ENCODE measurements around the gene NATD1.

NATD1 gene

GRCh38 chr17:21286066-21286770 is 33.0 kb upstream of the NATD1 start:
- Histone ChIP-seq H3K36me3 (ENCODE audit: insufficient read depth, low read length) (no peaks in the 10 kb centered on the region), H3K9ac (ENCODE audit: insufficient read length) (peak overlapping the region; percentile 41), H3K4me3 (peak overlapping the region; percentile 86), H3K27ac (peak overlapping the region; percentile 25; the same call in 1 of the 2 replicates), H3K9me3 (ENCODE audit: low read depth, low read length) (no peaks in the 10 kb centered on the region)
- no peak for DNase-seq (ENCODE audit: low read depth, low spot score)
- TF ChIP-seq POLR2AphosphoS5 (IDR thresholded peaks at IDR 0.05; ENCODE audit: borderline replicate concordance, low read depth, low read length) (no peak), EZH2 (IDR thresholded peaks at IDR 0.05) (no peak), FOXP2 (optimal IDR thresholded peaks at IDR 0.05; ENCODE audit: control extremely low read depth, extremely low read length, insufficient read depth) (no peak)

GRCh38 chr17:21285164-21286065 is 32.2 kb upstream of the NATD1 start:
- DNase-seq (ENCODE audit: low read depth, low spot score), result no peak
- Histone ChIP-seq H3K4me3 (peak overlapping the region; percentile 86), H3K27ac (no peak overlapping the region), H3K9me3 (ENCODE audit: low read depth, low read length) (no peaks in the 10 kb centered on the region), H3K9ac (ENCODE audit: insufficient read length) (peak overlapping the region; percentile 67), H3K36me3 (ENCODE audit: insufficient read depth, low read length) (no peaks in the 10 kb centered on the region)
- TF ChIP-seq FOXP2 (optimal IDR thresholded peaks at IDR 0.05; ENCODE audit: control extremely low read depth, extremely low read length, insufficient read depth), result no peak
- no peak for TF ChIP-seq EZH2 (IDR thresholded peaks at IDR 0.05)
- no peak for TF ChIP-seq POLR2AphosphoS5 (IDR thresholded peaks at IDR 0.05; ENCODE audit: borderline replicate concordance, low read depth, low read length)

GRCh38 chr17:21284319-21285163 is 31.3 kb upstream of the NATD1 start, which contains the start of gene MAP2K3:
MAP2K3 (plus strand) TSS chr17:21284711; CDS start chr17:21284921, 210 bp downstream.
- H3K4me3 ChIP-seq, result peak within 1 kb of the TSS; percentile 86
- TF ChIP-seq POLR2AphosphoS5 (IDR thresholded peaks at IDR 0.05; ENCODE audit: borderline replicate concordance, low read depth, low read length) (no peak), EZH2 (IDR thresholded peaks at IDR 0.05) (no peak), FOXP2 (optimal IDR thresholded peaks at IDR 0.05; ENCODE audit: control extremely low read depth, extremely low read length, insufficient read depth) (no peak)
- no peaks in the 10 kb centered on the region for H3K36me3 ChIP-seq (ENCODE audit: insufficient read depth, low read length)
- H3K9me3 ChIP-seq (ENCODE audit: low read depth, low read length), result no peaks in the 10 kb centered on the region
- H3K27ac ChIP-seq, result no peak within 1 kb of the TSS
- no peak for DNase-seq (ENCODE audit: low read depth, low spot score)
- H3K9ac ChIP-seq (ENCODE audit: insufficient read length), result peak within 1 kb of the TSS; percentile 67

- TF ChIP-seq EZH2 (IDR thresholded peaks at IDR 0.05), result no peak
- TF ChIP-seq POLR2AphosphoS5 (IDR thresholded peaks at IDR 0.05; ENCODE audit: borderline replicate concordance, low read depth, low read length), result no peak
- no peak for TF ChIP-seq FOXP2 (optimal IDR thresholded peaks at IDR 0.05; ENCODE audit: control extremely low read depth, extremely low read length, insufficient read depth)
- DNase-seq (ENCODE audit: low read depth, low spot score), result no peak
- Histone ChIP-seq H3K36me3 (ENCODE audit: insufficient read depth, low read length) (no peaks in the 10 kb centered on the region), H3K9ac (ENCODE audit: insufficient read length) (no peak overlapping the region), H3K9me3 (ENCODE audit: low read depth, low read length) (no peaks in the 10 kb centered on the region), H3K27ac (no peak overlapping the region), H3K4me3 (peak overlapping the region; percentile 86)
Observed at GRCh38 chr17:21283482-21284318, 30.5 kb upstream of the NATD1 start.

GRCh38 chr17:21282850-21283249 is 29.6 kb upstream of the NATD1 start:
- H3K36me3 ChIP-seq (ENCODE audit: insufficient read depth, low read length), result no peaks in the 10 kb centered on the region
- no peak overlapping the region for H3K27ac ChIP-seq
- no peak for DNase-seq (ENCODE audit: low read depth, low spot score)
- no peak overlapping the region for H3K9ac ChIP-seq (ENCODE audit: insufficient read length)
- TF ChIP-seq POLR2AphosphoS5 (IDR thresholded peaks at IDR 0.05; ENCODE audit: borderline replicate concordance, low read depth, low read length), result no peak
- no peak for TF ChIP-seq EZH2 (IDR thresholded peaks at IDR 0.05)
- no peak for TF ChIP-seq FOXP2 (optimal IDR thresholded peaks at IDR 0.05; ENCODE audit: control extremely low read depth, extremely low read length, insufficient read depth)
- H3K4me3 ChIP-seq, result no peak overlapping the region
- no peaks in the 10 kb centered on the region for H3K9me3 ChIP-seq (ENCODE audit: low read depth, low read length)

GRCh38 chr17:21282231-21282630 is 29.0 kb upstream of the NATD1 start:
- no peak overlapping the region for H3K9ac ChIP-seq (ENCODE audit: insufficient read length)
- DNase-seq (ENCODE audit: low read depth, low spot score), result no peak

GRCh38 chr17:21280081-21280518 is 26.9 kb upstream of the NATD1 start:
- H3K4me3 ChIP-seq, result no peak overlapping the region
- no peak for DNase-seq (ENCODE audit: low read depth, low spot score)
- no peaks in the 10 kb centered on the region for H3K9me3 ChIP-seq (ENCODE audit: low read depth, low read length)
- H3K27ac ChIP-seq, result no peak overlapping the region
- TF ChIP-seq EZH2 (IDR thresholded peaks at IDR 0.05) (no peak), FOXP2 (optimal IDR thresholded peaks at IDR 0.05; ENCODE audit: control extremely low read depth, extremely low read length, insufficient read depth) (no peak), POLR2AphosphoS5 (IDR thresholded peaks at IDR 0.05; ENCODE audit: borderline replicate concordance, low read depth, low read length) (no peak)
- H3K9ac ChIP-seq (ENCODE audit: insufficient read length), result no peak overlapping the region
- no peaks in the 10 kb centered on the region for H3K36me3 ChIP-seq (ENCODE audit: insufficient read depth, low read length)

More at GRCh38 chr17:21282231-21282630, 29.0 kb upstream of the NATD1 start:
- Histone ChIP-seq H3K36me3 (ENCODE audit: insufficient read depth, low read length) (no peaks in the 10 kb centered on the region), H3K4me3 (no peak overlapping the region), H3K27ac (no peak overlapping the region), H3K9me3 (ENCODE audit: low read depth, low read length) (no peaks in the 10 kb centered on the region)
- TF ChIP-seq EZH2 (IDR thresholded peaks at IDR 0.05) (no peak), POLR2AphosphoS5 (IDR thresholded peaks at IDR 0.05; ENCODE audit: borderline replicate concordance, low read depth, low read length) (no peak), FOXP2 (optimal IDR thresholded peaks at IDR 0.05; ENCODE audit: control extremely low read depth, extremely low read length, insufficient read depth) (no peak)

Measured in SK-N-MC (cell line).